KMS-11 (cell line): ENCODE results near the gene CDC5L.

Source experiments
- H2AFZ ChIP-seq: fragments of 200-600 bp; sonication (generic); 2 replicates; pipeline ENCODE4 v1.6.1; 2016; ENCODE audit warnings: antibody characterized with exemption, mixed run types, low read depth
- H3K27ac ChIP-seq: fragments of 200-600 bp; sonication (generic); 2 replicates; pipeline ENCODE4 v1.6.1; 2016; ENCODE audit warnings: mild to moderate bottlenecking, mixed run types
- H3K27me3 ChIP-seq: fragments of 200-600 bp; sonication (generic); 2 replicates; pipeline ENCODE4 v1.6.1; 2017; ENCODE audit warnings: mild to moderate bottlenecking, low read depth, mixed run types, moderate library complexity; ENCODE audit not compliant: insufficient read depth
- H3K36me3 ChIP-seq: fragments of 200-600 bp; sonication (generic); 2 replicates; pipeline ENCODE4 v1.6.1; 2017; ENCODE audit warnings: mild to moderate bottlenecking, mixed run types; ENCODE audit not compliant: insufficient read depth
- H3K4me1 ChIP-seq: fragments of 200-600 bp; sonication (generic); 2 replicates; pipeline ENCODE4 v1.6.1; 2016; ENCODE audit warnings: mild to moderate bottlenecking, low read depth, mixed run types; ENCODE audit not compliant: poor library complexity, severe bottlenecking
- H3K4me2 ChIP-seq: fragments of 200-600 bp; sonication (generic); 2 replicates; pipeline ENCODE4 v1.7.0; 2016; ENCODE audit warnings: mild to moderate bottlenecking, mixed run types
- H3K4me3 ChIP-seq: fragments of 200-600 bp; sonication (generic); IDR thresholded peaks from 2 replicates; pipeline ENCODE4 v1.6.1; 2017; ENCODE audit warnings: low read depth, low read length, mixed read lengths; ENCODE audit not compliant: insufficient read depth
- H3K79me2 ChIP-seq: fragments of 200-600 bp; sonication (generic); 2 replicates; pipeline ENCODE4 v1.6.1; 2016; ENCODE audit warnings: low read depth, mixed run types; ENCODE audit not compliant: insufficient read depth
- H3K9ac ChIP-seq: fragments of 200-600 bp; sonication (generic); 2 replicates; pipeline ENCODE4 v1.6.1; 2016; ENCODE audit warnings: mild to moderate bottlenecking, mixed run types
- H4K20me1 ChIP-seq: fragments of 200-600 bp; sonication (generic); 2 replicates; pipeline ENCODE4 v1.6.1; 2016; ENCODE audit warnings: mild to moderate bottlenecking, mixed run types; ENCODE audit not compliant: insufficient read depth
- TF ChIP-seq, protein P1 (sequence below): fragments of 200-600 bp; sonication (generic); conservative IDR thresholded peaks from 2 replicates; pipeline ENCODE4 v1.6.1; 2017; ENCODE audit warnings: low read depth, mild to moderate bottlenecking, antibody characterized with exemption, low read length, moderate library complexity, mixed read lengths

Gene CDC5L

DNA sequence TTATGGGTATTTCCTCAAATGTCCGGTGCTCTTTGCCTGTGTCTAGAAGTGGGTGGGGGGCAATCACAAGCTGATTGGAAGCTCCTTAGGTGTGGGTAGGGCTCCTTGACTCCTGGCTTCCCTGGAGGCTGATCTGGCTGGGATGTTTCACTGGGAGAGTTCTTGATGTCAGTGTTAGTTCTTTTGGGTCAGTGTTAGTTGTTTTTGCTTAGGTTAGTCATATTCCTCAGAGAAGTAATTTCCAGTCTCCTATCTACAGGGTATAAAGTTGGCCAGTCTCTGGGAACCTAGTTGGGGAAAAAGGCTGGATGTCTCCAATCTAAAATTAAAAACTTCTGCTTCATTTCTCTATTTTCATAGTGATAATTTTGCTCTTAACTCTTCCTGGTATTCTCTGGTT, 23.6 kb downstream of the CDC5L start:
- Histone ChIP-seq H3K27ac (no peak overlapping the region), H2AFZ (no peak overlapping the region), H4K20me1 (no peaks in the 10 kb centered on the region), H3K36me3 (peaks cover 8% of the 10 kb centered on the region), H3K4me3 (no peak overlapping the region), H3K4me1 (no peaks in the 10 kb centered on the region), H3K9ac (no peak overlapping the region), H3K4me2 (no peak overlapping the region), H3K27me3 (no peaks in the 10 kb centered on the region), H3K79me2 (no peaks in the 10 kb centered on the region)
- TF ChIP-seq, protein P1, sequence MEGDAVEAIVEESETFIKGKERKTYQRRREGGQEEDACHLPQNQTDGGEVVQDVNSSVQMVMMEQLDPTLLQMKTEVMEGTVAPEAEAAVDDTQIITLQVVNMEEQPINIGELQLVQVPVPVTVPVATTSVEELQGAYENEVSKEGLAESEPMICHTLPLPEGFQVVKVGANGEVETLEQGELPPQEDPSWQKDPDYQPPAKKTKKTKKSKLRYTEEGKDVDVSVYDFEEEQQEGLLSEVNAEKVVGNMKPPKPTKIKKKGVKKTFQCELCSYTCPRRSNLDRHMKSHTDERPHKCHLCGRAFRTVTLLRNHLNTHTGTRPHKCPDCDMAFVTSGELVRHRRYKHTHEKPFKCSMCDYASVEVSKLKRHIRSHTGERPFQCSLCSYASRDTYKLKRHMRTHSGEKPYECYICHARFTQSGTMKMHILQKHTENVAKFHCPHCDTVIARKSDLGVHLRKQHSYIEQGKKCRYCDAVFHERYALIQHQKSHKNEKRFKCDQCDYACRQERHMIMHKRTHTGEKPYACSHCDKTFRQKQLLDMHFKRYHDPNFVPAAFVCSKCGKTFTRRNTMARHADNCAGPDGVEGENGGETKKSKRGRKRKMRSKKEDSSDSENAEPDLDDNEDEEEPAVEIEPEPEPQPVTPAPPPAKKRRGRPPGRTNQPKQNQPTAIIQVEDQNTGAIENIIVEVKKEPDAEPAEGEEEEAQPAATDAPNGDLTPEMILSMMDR, result no peak

GRCh38 chr6:44415449-44415848, 27.9 kb downstream of the CDC5L start:
- TF ChIP-seq, protein P1, result no peak
- Histone ChIP-seq H3K4me3 (no peak overlapping the region), H3K79me2 (no peaks in the 10 kb centered on the region; the same call in 1 of the 2 replicates), H3K36me3 (peaks cover 11% of the 10 kb centered on the region; the same call in 1 of the 2 replicates), H3K27ac (no peak overlapping the region), H3K4me2 (no peak overlapping the region), H3K9ac (no peak overlapping the region), H3K4me1 (no peaks in the 10 kb centered on the region), H3K27me3 (no peaks in the 10 kb centered on the region), H4K20me1 (no peaks in the 10 kb centered on the region), H2AFZ (no peak overlapping the region)

DNA sequence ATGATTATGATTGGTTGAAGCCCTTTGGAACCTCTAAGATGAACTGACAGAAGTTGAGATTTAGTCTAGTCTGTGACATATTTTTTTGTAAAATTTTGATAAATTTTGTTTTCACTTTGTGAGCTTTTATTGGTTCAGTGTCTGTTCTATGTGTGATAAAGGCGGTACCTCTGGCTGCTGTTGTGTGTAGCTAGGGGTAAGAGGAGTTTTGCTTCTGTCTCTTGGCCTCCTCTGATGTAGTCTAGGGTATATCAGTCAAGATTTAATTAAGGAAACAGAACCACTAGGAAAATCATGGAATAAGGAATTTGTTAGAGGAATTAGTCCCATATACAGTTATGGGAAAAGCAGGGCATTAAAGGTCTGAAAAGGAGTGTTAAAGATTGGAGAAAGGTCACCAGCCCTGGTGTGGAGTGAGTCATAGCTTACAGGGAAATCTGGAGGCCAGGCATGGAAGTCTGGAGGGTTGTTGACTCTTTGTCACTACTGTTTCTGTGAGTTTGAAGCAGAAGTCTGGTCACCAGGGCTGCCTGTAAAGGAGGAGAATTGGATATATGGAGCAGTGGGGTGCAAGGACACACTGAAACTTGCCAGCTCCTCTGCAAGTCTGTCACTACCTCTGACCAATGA, 28.5 kb downstream of the CDC5L start:
- TF ChIP-seq, protein P1, result no peak
- no peak overlapping the region for H3K4me3 ChIP-seq
- peaks cover 13% of the 10 kb centered on the region; the same call in 1 of the 2 replicates for H3K36me3 ChIP-seq
- no peaks in the 10 kb centered on the region for H4K20me1 ChIP-seq
- H3K79me2 ChIP-seq, result no peaks in the 10 kb centered on the region; the same call in 1 of the 2 replicates
- no peaks in the 10 kb centered on the region for H3K4me1 ChIP-seq
- no peak overlapping the region for H3K9ac ChIP-seq
- no peaks in the 10 kb centered on the region for H3K27me3 ChIP-seq
- no peak overlapping the region for H2AFZ ChIP-seq
- no peak overlapping the region for H3K27ac ChIP-seq
- no peak overlapping the region for H3K4me2 ChIP-seq

GRCh38 chr6:44422531-44422930, 35.0 kb downstream of the CDC5L start:
- Histone ChIP-seq H3K27ac (no peak overlapping the region), H3K4me1 (peaks cover 4% of the 10 kb centered on the region), H3K27me3 (no peaks in the 10 kb centered on the region), H2AFZ (no peak overlapping the region), H3K4me3 (no peak overlapping the region), H3K4me2 (no peak overlapping the region), H3K9ac (no peak overlapping the region), H3K36me3 (peaks cover 13% of the 10 kb centered on the region; the same call in 1 of the 2 replicates), H3K79me2 (no peaks in the 10 kb centered on the region), H4K20me1 (no peaks in the 10 kb centered on the region)
- TF ChIP-seq, protein P1, result no peak
